H1 (cell line): ENCODE results near the gene FAM24B. TPM values are rescaled to one million over a fixed set of nuclear protein-coding genes. Genes with fewer than 3 reads are reported as not detected.

Experiments
- ASH2L ChIP-seq: fragments of 200-600, 300-600 bp; sonication (generic); IDR thresholded peaks from one replicate; pipeline ENCODE4 v1.7.1; 2017; ENCODE audit warnings: low read length
- CHD2 ChIP-seq: IDR thresholded peaks from 2 replicates; pipeline ENCODE4 v1.6.1; 2012; ENCODE audit warnings: low read length, improper control_type of control experiment
- POLR2AphosphoS5 ChIP-seq: IDR thresholded peaks from 2 replicates; pipeline ENCODE4 v1.6.1; 2011; ENCODE audit warnings: low read depth, low read length
- polyA plus RNA-seq, 7 experiments: library from polyadenylated mRNA; depleted of rRNA in 3 of 7; stranded (reverse) in 5 of 7; unstranded in 2 of 7; fragments of >200 nt in 5 of 7; fragments of 200-250 nt in 2 of 7; gene quantifications; 1 replicate in 5 of 7; 2 replicates in 1 of 7; 4 replicates in 1 of 7; pipeline versions ENCODE4 v1.2.1 to v1.2.3, GENCODE V29; 2011 to 2013; ENCODE audit warnings: missing spikeins in 2 of 7, mixed read lengths in 2 of 7
- total RNA-seq: library from RNA; stranded (reverse); fragmentation: NEBNext Ultra II Directional; extraction: Animal tissue kit (Norgen Biotek cat#: 25700); gene quantifications from 2 replicates; pipeline ENCODE4 v1.2.1, GENCODE V29; 2021

Gene FAM24B
- total and polyA plus RNA-seq, 2 of the 8 experiments (the other 6 are each of a cell fraction or from before 2014, with no cell fraction given) = 0.50 to 0.56 TPM

GRCh38 chr10:122821808-122822207 lies 57.6 kb downstream of the FAM24B start (continued):
- TF ChIP-seq ASH2L (no peak), POLR2AphosphoS5 (no peak), CHD2 (no peak)
